ENCODE data around the gene OVCA2. TPM values are rescaled to one million over a fixed set of nuclear protein-coding genes. Genes with fewer than 3 reads are reported as not detected.

Gene OVCA2
- total RNA-seq, 1 experiment from 2014 or later, result 77.3 TPM

GRCh38 chr17:2084766-2085647 lies 43.2 kb downstream of the OVCA2 start:
- peak; percentile 45 for DNase-seq (ENCODE audit: low read depth)

GRCh38 chr17:2085648-2085949 lies 43.8 kb downstream of the OVCA2 start:
- no peak for DNase-seq (ENCODE audit: low read depth)

GRCh38 chr17:2086306-2086705 lies 44.5 kb downstream of the OVCA2 start:
- no peak for DNase-seq (ENCODE audit: low read depth)

GRCh38 chr17:2087597-2088211 lies 45.9 kb downstream of the OVCA2 start:
- no peak for DNase-seq (ENCODE audit: low read depth)

- no peak for DNase-seq (ENCODE audit: low read depth)
These were observed 47.2 kb downstream of the OVCA2 start for GRCh38 chr17:2089021-2089422.

GRCh38 chr17:2090210-2090641 lies 48.4 kb downstream of the OVCA2 start:
- no peak for DNase-seq (ENCODE audit: low read depth)

- DNase-seq (ENCODE audit: low read depth), result peak; percentile 82
These were observed 49.1 kb downstream of the OVCA2 start for GRCh38 chr17:2090804-2091534.

GRCh38 chr17:2092253-2092652 lies 50.4 kb downstream of the OVCA2 start:
- DNase-seq (ENCODE audit: low read depth), result no peak

Other genes with a start within 250 kb of the OVCA2 start
- gene SMYD4, start 212.1 kb upstream of the OVCA2 start, total RNA-seq (2014; rRNA removed), result 10.6 and 13.3 TPM in 2 replicates
- gene RPA1, start 212.0 kb upstream of the OVCA2 start, total RNA-seq (2014; rRNA removed), result 19.3 and 28.1 TPM in 2 replicates
- gene RTN4RL1, start 16.7 kb upstream of the OVCA2 start, total RNA-seq (2014; rRNA removed), result 0.64 and 0.69 TPM in 2 replicates
- 33.5 and 33.9 TPM in 2 replicates for gene DPH1, start 11.9 kb upstream of the OVCA2 start, total RNA-seq (2014; rRNA removed)
- gene HIC1, start 13.1 kb downstream of the OVCA2 start, total RNA-seq (2014; rRNA removed), result 7.5 and 8.8 TPM in 2 replicates